ENCODE data around the gene C11orf24.
A peak's percentile ranks its signal among the peaks of the same experiment; 100 is the strongest.

Gene C11orf24

GRCh38 chr11:68271781-68272608 is at the start of gene C11orf24:
Gene C11orf24, minus strand, starts transcription at chr11:68271973. Its CDS starts 8,206 bp downstream, at chr11:68263767.
- FAIRE-seq (no peak), DNase-seq (ENCODE audit: insufficient read length, low spot score) (peak; percentile 97)
- TF ChIP-seq CTCF (IDR thresholded peaks at IDR 0.05; ENCODE audit: insufficient read depth, missing control alignments), result no peak

GRCh38 chr11:68317147-68317785 is 45.5 kb upstream of the C11orf24 start:
- TF ChIP-seq CTCF (IDR thresholded peaks at IDR 0.05; ENCODE audit: insufficient read depth, missing control alignments), result no peak
- no peak for DNase-seq (ENCODE audit: insufficient read length, low spot score)
- no peak for FAIRE-seq

GRCh38 chr11:68315171-68315920 is 43.6 kb upstream of the C11orf24 start:
- no peak for FAIRE-seq
- TF ChIP-seq CTCF (IDR thresholded peaks at IDR 0.05; ENCODE audit: insufficient read depth, missing control alignments), result no peak
- DNase-seq (ENCODE audit: insufficient read length, low spot score), result no peak

GRCh38 chr11:68314203-68315170 is 42.7 kb upstream of the C11orf24 start:
- TF ChIP-seq CTCF (IDR thresholded peaks at IDR 0.05; ENCODE audit: insufficient read depth, missing control alignments), result no peak
- FAIRE-seq, result no peak
- DNase-seq (ENCODE audit: insufficient read length, low spot score), result no peak

- DNase-seq (ENCODE audit: insufficient read length, low spot score), result no peak
- TF ChIP-seq CTCF (IDR thresholded peaks at IDR 0.05; ENCODE audit: insufficient read depth, missing control alignments), result no peak
- FAIRE-seq, result no peak
Observed at GRCh38 chr11:68313574-68314202, 41.9 kb upstream of the C11orf24 start.
